ENCODE data around the gene LHFPL3. TPM values are rescaled to one million over a fixed set of nuclear protein-coding genes. Genes with fewer than 3 reads are reported as not detected.
A peak's percentile ranks its signal among the peaks of the same experiment; 100 is the strongest.

LHFPL3 gene
- total RNA-seq, 6 experiments from 2014 or later, result not detected

- no peaks in the 10 kb centered on the region for H3K27me3 ChIP-seq
- H3K36me3 ChIP-seq, result no peaks in the 10 kb centered on the region
- WGBS (ENCODE audit: insufficient coverage, low coverage, low lambda C conversion rate, missing lambda C conversion rate), result 26% methylated on average over 1 of the region's 1 CpG
- ATAC-seq (peak in 2 of 4 donors; percentile 39 to 89), DNase-seq (no peak)
- H3K4me1 ChIP-seq, result no peaks in the 10 kb centered on the region
- intact Hi-C loops (cut with DNase I), result no loop called here
- no peak overlapping the region for H3K27ac ChIP-seq
- no peak overlapping the region for H3K4me3 ChIP-seq
- no peak for TF ChIP-seq POLR2A (IDR thresholded peaks at IDR 0.05)
- TF ChIP-seq, protein P1, sequence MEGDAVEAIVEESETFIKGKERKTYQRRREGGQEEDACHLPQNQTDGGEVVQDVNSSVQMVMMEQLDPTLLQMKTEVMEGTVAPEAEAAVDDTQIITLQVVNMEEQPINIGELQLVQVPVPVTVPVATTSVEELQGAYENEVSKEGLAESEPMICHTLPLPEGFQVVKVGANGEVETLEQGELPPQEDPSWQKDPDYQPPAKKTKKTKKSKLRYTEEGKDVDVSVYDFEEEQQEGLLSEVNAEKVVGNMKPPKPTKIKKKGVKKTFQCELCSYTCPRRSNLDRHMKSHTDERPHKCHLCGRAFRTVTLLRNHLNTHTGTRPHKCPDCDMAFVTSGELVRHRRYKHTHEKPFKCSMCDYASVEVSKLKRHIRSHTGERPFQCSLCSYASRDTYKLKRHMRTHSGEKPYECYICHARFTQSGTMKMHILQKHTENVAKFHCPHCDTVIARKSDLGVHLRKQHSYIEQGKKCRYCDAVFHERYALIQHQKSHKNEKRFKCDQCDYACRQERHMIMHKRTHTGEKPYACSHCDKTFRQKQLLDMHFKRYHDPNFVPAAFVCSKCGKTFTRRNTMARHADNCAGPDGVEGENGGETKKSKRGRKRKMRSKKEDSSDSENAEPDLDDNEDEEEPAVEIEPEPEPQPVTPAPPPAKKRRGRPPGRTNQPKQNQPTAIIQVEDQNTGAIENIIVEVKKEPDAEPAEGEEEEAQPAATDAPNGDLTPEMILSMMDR (IDR thresholded peaks at IDR 0.05), result no peak
- H3K9me3 ChIP-seq, result no peaks in the 10 kb centered on the region
Measured at GRCh38 chr7:104469166-104469820, 140.9 kb downstream of the LHFPL3 start.

- no peak for ATAC-seq
- WGBS (ENCODE audit: insufficient coverage, low coverage, low lambda C conversion rate, missing lambda C conversion rate), result 34% methylated on average over 3 of the region's 3 CpGs
- DNase-seq, result no peak
- Histone ChIP-seq H3K9me3 (no peaks in the 10 kb centered on the region), H3K4me3 (no peak overlapping the region), H3K27me3 (no peaks in the 10 kb centered on the region), H3K36me3 (no peaks in the 10 kb centered on the region), H3K27ac (no peak overlapping the region), H3K4me1 (no peaks in the 10 kb centered on the region)
- TF ChIP-seq, protein P1 (IDR thresholded peaks at IDR 0.05), result no peak
- TF ChIP-seq POLR2A (IDR thresholded peaks at IDR 0.05), result no peak
- intact Hi-C loops (cut with DNase I), result no loop called here
Measured at GRCh38 chr7:104480529-104480928, 152.1 kb downstream of the LHFPL3 start.

DNA sequence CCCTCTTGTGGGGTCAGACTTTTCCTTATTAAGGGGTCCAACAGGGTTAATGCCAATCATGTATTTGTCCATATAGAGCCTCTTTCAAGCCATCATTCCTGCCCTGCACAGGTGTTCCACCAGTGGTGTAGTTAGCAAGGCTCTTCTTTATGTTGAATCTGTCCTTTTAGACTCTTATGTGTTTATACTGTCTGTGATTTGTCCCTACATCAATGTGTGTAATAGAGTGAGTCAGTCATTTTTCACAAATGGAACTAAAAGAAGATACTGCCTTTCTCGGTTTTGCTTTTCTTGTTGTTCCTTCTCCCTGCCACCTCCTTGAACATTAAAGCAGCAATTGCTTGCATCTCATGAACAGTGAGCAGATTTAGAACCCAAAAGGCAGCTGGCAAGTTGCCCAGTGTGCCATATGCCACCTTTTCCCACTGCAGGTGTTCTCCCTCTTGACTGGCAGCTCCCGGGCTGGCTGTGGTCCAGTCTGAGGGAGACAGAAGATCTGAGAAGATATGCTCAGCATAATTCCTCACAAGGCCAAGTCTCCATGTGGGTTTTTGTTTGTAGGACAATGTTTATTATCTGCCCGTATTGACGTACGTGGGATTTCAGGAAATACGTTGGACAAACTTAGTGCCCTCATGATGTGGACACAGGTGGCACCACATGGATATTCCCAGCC is 154.1 kb downstream of the LHFPL3 start:
- ATAC-seq, result no peak
- Histone ChIP-seq H3K27me3 (no peaks in the 10 kb centered on the region), H3K4me3 (no peak overlapping the region), H3K9me3 (no peaks in the 10 kb centered on the region), H3K36me3 (no peaks in the 10 kb centered on the region), H3K4me1 (no peaks in the 10 kb centered on the region), H3K27ac (no peak overlapping the region)
- intact Hi-C loops (cut with DNase I), result no loop called here
- no peak for DNase-seq
- TF ChIP-seq, protein P1 (IDR thresholded peaks at IDR 0.05), result no peak
- no peak for TF ChIP-seq POLR2A (IDR thresholded peaks at IDR 0.05)
- 67% methylated on average over 6 of the region's 6 CpGs for WGBS (ENCODE audit: insufficient coverage, low coverage, low lambda C conversion rate, missing lambda C conversion rate)

GRCh38 chr7:104486931-104487330 is 158.5 kb downstream of the LHFPL3 start:
- H3K36me3 ChIP-seq, result no peaks in the 10 kb centered on the region
- H3K27me3 ChIP-seq, result no peaks in the 10 kb centered on the region
- TF ChIP-seq, protein P1 (IDR thresholded peaks at IDR 0.05), result no peak
- no peak for TF ChIP-seq POLR2A (IDR thresholded peaks at IDR 0.05)
- no peaks in the 10 kb centered on the region for H3K4me1 ChIP-seq
- no peak overlapping the region for H3K27ac ChIP-seq
- WGBS (ENCODE audit: insufficient coverage, low coverage, low lambda C conversion rate, missing lambda C conversion rate), result 24% methylated on average over 1 of the region's 1 CpG
- no peak for DNase-seq
- ATAC-seq, result no peak
- intact Hi-C loops (cut with DNase I), result no loop called here
- H3K9me3 ChIP-seq, result no peaks in the 10 kb centered on the region
- no peak overlapping the region for H3K4me3 ChIP-seq

Measured in right lobe of liver (tissue), 6 donors.